ENCODE results near the gene HEPHL1.

DNA sequence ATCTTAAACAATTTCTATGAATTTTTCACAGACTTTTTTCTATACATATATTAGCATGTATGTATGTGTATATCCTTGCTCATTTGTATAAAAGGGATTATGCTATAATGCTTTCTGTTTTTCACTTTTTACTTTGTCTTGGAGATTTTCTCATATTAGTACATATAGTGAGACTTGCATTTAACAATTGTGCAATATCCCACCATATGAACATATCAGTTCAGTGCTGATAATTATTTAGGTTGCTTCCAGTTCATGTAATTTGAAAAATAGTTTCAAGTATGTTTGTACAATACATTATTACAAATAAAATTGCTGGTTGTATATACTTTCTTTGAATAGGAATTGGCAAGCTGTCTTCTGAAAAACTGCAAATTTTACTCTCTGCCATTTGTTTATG is 37.9 kb downstream of the HEPHL1 start:
- TF ChIP-seq EZH2 (optimal IDR thresholded peaks at IDR 0.05; ENCODE audit: low read depth, low read length) = no peak
- TF ChIP-seq, protein P1, sequence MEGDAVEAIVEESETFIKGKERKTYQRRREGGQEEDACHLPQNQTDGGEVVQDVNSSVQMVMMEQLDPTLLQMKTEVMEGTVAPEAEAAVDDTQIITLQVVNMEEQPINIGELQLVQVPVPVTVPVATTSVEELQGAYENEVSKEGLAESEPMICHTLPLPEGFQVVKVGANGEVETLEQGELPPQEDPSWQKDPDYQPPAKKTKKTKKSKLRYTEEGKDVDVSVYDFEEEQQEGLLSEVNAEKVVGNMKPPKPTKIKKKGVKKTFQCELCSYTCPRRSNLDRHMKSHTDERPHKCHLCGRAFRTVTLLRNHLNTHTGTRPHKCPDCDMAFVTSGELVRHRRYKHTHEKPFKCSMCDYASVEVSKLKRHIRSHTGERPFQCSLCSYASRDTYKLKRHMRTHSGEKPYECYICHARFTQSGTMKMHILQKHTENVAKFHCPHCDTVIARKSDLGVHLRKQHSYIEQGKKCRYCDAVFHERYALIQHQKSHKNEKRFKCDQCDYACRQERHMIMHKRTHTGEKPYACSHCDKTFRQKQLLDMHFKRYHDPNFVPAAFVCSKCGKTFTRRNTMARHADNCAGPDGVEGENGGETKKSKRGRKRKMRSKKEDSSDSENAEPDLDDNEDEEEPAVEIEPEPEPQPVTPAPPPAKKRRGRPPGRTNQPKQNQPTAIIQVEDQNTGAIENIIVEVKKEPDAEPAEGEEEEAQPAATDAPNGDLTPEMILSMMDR (IDR thresholded peaks at IDR 0.05; ENCODE audit: low read length) = no peak
